Ovary (tissue), 3 donors: ENCODE measurements around the gene SHLD1.

ENCODE experiments used
- CTCF ChIP-seq, 3 donors: fragments of 450-650 bp in 2 of 3; fragments of 200-600 bp in 1 of 3; IDR thresholded peaks; one replicate each; pipeline versions ENCODE4 v1.5.1 to v1.8.0; 2016 to 2022; ENCODE audit warnings: antibody characterized with exemption in 3 of 3, mild to moderate bottlenecking in 1 of 3
- EP300 ChIP-seq: sonication (generic); formaldehyde crosslinking; IDR thresholded peaks from one replicate; pipeline ENCODE4 v1.6.1; 2017; ENCODE audit warnings: antibody characterized with exemption
- POLR2A ChIP-seq: fragments of 450-650 bp; IDR thresholded peaks from one replicate; pipeline ENCODE4 v1.6.1; 2017; ENCODE audit warnings: antibody characterized with exemption, mild to moderate bottlenecking, moderate library complexity
- donor health status: DM: no; HTN: no; CAD: no.

- TF ChIP-seq CTCF (IDR thresholded peaks at IDR 0.05) = no peak
- TF ChIP-seq POLR2A = no peak
- no peak for TF ChIP-seq EP300
Observed at GRCh38 chr20:5827861-5828260, 77.7 kb downstream of the SHLD1 start.
